Stimulated activated CD4-positive, alpha-beta T cell treated with anti-CD3 and anti-CD28 coated beads, Interleukin-2, amount 100 ng/mL, for 24 hours (primary cell): Measurements from ENCODE around the gene WDR70.

Experiments
- DNase-seq, 2 donors: peaks; one replicate each; pipeline ENCODE4 v3.0.0-alpha.2; 2020

WDR70 gene

DNA sequence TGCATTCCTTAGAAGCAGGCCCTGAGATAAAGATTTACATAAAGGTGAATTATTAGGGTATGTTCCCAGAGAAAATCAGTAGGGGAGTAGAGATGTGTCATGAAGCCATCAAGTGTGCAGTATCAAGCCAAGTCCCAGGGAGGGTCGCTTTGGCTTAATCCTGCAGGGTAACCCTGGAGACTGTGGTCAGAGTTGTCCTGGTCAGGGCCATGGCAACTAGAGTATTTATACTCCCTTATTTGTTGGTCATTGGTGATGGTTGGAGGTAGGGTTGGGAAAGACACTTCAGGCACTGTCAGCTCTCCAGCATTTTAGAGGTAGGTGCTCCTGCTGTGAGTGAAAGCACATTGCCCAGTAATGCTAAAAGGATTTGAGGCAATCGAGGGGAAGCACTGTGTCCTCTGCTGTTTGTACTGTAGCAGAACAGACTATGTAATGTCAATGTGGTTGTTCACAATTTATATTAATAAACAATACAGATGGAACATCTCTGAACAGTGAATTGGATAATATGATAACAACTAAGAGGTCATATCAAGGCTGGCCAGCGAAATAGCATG, 351.9 kb downstream of the WDR70 start:
- no peak for DNase-seq

DNA sequence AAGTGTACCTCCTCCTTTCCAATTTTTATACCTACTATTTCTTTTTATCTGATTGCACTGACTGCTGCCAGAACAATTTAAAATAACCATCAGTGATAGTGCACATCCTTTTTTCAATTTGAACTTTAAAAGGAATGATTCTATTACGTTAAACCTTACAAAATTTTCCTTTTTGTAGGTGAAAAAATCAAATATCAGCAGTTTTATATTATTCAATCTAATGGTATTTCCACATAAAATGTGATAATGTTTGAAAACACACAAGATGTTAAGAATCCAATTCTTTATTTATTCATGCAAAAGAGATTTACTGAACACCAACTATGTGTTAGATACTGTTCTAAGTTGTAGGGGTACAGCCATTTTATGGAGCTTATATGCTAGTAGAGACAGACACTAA, 355.0 kb downstream of the WDR70 start:
- DNase-seq = no peak

DNA sequence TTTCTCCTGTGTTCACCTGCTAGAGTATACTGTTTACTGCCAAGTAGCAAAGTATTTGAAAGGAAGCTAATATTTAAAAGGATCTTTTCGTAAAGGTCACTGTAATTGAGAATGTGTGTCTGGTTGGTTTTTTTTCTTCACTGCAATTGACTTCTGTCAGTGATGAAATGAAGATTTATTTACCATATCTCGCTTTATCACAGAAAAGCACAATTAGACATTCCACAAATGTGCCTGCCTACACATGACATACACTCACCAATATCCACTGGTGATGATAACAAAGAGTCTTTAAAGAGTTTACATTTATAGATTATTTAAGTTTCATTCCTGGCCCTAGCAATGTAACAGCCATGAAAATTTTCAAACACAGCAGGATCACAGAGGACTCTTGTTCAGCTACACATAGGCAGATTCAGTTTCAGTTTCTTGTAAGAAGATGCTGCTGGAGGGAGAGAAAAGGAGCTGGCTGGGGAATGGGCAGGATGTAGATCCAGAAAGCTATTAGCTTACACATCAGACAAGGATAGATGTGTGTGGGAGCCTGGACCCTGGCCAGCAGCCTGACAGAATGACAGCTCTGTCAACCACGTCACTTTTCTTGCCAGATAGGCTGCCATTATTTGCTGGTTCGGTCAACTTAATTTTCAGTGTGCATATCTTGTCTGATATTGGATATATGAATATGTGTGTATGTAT, 356.7 kb downstream of the WDR70 start:
- DNase-seq = no peak

DNA sequence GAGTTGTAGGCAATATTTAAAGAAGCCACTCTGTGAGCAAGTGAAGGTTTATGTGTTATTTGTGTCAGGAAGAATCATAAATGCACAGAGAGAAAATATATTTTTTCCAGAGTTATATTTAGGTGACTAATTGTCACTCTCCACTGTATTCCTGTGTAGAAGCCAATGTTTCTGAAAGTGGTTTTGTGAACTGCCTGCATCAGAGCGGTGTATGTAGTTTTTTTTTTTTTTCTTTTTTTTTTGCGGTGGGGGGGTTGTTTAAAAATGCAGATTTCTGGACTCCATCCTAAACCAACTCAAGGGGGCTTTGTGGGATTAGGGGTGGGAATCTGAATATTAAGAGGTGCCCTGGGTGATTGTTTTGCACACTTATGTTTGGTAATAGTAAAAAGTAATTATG, 357.3 kb downstream of the WDR70 start:
- DNase-seq = no peak

DNA sequence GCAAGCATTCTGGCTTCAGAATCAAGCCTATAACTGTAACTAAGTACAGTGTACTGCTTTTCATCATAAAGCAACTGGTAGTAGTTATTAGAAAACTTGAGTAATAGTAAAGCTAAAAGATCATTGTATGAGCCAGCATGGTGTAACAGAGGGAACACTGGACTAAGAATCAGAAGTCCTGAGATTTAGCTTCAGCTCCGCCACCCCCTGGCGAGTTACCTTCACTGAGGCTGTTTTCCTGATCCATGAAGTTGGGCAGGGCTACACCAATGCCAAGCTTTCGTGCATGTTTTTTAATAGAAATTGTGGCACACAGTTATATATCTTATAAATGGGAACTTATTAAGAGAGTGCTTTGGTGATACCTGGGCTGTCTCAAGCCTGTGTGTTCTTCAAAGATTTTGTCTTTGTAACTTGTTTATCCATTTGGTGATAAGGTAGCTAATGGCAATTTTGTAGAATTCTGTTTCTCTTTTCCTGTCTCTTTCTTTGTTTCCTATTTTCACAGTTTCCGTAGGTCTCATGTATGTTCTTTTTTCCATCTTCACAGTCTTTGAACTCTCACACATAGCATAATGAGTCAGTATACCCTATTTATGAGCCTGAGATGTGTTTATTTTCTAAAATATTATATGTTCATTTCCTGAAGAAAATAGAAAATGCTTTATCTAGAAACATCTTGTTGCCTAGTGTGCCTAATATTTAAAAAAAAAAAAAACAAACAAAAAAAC, 358.4 kb downstream of the WDR70 start:
- DNase-seq = no peak

DNA sequence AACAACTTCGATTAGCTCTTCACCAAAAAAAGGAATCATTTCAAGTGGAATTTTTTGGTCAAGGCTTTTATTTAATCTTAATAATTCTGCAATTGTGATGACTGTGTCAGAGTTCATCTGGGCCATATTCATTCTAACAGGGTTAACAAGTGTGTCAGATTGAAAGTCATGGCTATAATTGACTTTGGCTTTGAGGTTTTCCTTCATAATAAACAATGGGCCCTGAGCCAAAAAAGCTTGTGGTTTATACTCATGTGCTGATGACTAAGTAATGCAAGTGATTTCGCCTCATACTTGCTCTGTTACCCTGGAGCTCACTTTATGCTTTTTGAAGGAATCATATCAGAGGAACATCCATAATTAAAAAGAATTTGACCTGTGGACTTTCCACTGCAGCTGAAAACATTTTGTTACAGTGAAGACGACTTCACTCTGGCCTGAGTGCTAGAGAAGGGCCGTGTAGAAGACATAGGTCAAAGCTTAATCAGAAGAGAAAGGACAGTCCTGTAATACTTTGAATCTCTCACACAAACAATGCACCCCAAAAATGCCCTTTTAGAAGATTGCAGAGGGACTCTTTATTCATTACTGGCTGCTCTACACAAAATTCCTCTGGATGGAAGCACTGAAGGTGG, 359.1 kb downstream of the WDR70 start:
- DNase-seq = no peak

DNA sequence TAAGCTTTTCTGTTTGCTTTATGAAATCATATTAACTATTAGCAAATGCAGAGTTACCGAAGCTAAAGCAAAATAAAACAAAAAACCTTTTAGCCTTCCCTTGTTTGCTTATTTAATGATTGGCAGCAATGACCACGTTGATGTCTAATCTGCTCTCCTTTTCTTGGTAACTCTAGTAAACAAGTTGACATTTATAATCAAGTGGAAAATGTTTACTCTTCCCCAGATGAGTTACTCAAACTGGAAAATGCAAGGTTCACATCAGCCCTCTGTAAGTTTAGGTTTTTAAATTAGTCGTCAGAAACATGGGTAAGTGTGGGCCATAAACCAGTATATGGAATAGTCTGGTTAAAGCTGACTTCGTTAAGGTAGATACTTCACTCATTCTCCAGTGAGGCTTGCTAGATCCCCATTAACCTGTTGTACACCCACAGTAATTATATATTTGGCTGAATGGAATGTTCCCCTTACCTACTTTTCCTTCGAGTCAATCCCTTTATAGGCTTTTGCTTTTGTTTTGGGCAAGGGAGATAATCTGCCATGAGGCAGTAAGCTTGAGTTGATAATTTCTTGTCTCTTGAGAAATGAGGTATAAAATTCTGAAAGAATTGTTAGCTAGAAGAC, 359.9 kb downstream of the WDR70 start:
- DNase-seq = no peak

DNA sequence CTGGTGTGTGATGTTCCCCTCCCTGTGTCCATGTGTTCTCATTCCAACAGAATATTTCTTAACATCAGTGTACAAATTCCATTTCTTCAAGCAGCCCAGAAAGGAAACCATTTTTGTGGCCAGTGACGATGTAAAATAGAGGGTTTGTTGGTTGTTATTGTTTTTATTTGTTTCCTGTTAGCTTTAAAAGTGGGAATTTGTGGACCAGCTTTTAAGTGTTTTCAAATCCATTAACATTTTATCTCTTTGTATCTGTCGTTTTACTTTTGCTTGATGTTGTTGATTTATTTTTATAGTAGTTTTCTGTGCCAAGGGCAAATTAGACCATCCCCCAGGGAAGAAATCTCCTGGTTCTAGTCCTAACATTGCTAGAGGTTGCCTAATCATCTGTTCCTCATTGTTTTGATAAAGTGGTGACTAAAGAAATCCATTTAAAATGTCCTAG, 360.7 kb downstream of the WDR70 start:
- DNase-seq = no peak

DNA sequence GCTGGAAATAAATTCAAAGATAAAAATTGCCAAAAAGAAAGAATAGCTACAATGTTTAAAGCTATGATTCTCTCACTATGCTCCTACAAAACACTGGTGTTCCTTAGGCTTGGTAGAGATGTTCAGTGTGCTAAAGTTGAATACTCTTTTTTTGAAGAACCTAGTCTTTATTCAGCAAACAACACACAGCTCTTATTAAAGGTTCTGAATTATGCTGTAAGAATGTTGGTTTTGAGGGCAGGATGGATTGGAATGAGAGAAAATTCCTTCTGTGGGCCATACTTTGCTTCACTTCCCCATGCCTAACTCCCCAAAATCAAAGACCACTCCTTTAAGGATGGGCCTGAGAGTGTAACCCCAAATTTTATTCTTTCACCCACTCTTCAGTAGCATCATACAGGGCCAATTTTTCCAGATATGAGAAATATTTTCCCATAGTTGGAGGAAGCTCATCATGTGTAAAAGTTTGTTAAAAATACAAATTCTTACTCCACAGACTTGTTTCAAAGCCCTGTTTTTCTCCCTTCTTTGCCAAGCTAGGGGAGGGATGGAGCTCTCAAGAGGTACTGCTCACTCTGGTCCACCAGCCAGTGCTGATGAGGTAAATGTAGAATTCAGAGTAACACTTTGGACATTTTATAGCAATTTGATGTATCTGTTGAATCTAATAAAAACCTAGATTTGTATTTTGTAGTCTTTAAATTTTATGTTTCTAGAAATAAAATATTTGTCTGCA, 361.4 kb downstream of the WDR70 start:
- DNase-seq = no peak

DNA sequence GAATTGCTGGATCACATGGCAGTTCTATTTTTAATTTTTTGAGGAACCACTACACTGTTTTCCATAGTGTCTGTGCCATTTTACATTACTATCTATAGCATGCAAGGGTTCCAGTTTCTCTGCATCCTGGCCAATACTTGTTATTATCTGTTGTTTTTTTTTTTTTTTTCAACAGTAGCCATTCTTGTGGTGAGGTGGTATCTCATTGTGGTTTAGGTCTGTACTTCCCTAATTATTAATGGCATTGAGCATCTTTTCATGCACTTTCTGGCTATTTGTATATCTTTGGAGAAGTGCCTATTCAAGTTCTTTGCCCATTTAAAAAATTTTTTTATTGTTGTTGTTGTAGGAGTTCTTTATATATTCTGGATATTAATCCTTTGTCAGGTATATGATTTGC, 363.0 kb downstream of the WDR70 start:
- no peak for DNase-seq

DNA sequence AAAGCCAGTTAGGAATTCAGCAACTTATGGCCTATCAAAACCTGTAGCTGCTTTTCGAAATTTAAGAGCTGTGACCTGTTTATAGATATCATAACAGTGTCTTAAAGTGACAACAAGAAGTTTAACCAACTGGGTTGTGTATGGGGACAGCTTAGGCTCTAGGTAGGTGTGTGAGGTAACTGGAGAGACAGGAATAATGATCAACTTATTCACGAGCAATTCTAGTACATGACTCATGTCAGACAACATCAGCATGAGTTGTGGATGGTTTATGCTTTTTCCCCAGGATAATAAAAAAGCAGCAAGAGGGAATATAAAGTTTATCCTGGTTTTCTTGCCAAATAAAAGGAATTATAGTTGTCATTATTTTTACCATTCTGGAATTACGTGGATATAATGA, 372.1 kb downstream of the WDR70 start:
- no peak for DNase-seq

DNA sequence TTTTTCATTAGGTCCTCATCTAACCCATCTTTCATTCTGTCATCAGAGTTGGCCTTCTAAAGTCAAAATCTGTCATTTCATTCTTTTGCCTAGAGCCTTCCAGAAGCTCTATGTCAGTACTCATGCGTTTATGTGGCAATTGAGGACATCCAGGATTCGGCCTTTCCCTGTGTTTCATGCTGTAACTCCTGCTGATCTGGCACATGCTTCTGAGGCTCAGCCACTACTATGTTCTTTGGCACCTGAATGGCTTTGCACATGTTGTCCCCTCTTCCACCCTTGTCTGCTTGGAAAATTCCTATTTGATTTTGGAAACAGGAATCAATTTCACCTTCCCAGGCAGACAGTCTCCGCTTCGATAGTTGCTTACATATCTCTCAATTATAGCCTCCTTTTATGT, 375.9 kb downstream of the WDR70 start:
- no peak for DNase-seq

DNA sequence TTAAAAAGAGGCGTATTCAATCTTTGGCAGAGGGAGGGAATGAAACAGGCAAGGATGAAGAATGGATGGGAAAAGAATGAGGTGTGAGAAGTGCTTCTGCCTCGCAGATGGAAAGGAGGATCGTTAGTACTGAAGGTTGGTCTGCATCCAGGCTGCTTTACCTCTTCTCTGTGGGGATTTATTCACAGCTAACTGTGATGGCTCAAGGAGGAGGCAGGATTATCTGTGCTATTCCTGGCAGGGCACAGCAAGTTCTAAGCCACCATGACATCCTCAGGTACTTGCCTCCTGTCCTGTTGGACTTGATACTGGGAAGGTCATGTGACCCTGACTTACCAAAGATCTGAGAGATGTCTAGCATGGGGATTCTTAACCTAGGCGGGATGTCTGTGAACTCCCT, 376.5 kb downstream of the WDR70 start:
- no peak for DNase-seq

DNA sequence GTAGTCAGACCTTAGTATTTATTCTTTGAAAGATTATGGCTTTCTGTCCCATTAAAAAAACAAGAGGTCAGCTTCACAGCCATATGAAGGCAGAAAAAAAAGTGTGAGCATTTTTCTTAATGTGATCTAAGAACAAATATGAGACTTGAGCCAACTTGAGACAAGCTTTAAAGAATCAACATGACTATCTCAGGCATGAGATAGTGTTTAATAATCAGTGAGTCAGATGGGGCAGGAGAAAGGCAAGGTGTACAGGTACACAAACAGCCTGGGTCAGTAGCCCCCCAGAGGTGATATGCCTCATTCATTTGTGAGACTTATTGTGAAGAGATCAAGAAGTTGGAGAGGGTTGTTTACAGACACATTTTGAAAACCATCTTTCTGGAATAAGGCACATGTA, 377.1 kb downstream of the WDR70 start:
- DNase-seq = no peak

DNA sequence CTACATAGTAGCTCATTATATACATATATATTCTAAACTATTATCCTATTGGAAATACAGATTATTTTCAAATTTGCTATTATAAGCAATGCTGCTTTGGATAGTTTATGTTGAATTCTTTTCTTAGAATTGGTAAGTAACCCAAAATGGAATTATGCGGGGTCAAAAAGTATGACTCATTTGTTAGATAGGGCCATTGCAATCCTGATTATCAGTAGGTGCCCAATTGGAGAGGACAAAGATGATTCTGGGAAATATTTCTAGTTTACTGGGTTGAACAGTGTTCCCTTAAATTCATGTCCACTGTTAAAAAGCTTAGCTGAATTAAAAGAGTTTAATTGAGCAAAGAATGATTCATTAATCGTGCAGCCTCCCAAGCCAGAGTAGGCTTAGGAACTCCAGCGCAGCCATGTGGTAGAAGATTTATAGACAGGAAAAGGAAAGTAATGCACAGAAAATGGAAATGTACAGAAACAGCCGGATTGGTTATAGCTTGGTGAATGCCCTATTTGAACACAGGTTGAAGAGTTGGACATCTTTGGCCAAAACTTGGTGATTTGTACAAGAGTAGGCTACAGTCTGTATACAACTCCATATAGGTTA, 379.0 kb downstream of the WDR70 start:
- no peak for DNase-seq

DNA sequence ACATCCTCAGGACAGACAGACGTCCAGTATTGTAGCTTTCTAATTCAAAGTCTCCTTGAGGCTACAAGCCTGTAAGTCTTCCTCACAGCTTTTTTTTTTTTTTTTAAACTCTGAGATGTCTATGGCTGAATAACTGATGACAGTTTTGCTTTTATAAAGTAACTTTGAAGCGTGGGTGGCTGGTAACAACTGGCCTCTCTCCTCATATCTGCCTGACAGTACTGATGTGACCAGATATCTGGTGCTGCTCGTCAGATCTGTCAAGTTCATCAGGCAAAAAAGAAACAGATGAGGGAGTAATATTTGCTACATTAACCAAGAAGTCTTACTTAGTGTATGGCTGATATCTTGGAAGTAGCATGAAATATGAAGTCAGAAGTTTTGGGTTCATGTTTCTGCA, 388.1 kb downstream of the WDR70 start:
- no peak for DNase-seq

DNA sequence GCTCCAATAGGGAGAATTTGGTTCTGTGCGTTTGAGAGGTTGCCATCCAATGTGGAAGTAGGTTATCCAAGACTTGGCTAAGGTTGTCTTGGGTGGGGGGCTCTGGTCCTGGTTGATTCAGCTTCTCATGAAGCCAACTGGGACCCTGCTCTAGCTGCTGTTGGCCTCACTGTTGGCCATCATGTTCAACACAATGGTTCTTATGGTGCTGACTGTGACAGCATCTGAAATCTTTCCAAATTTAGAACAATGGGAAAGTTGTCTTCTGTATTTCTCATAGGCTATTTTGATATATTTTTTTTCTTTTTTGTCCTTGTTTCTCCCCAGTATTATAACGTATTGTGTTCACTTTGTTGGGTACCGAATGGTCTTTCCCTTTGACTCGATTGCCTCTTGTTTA, 388.8 kb downstream of the WDR70 start:
- DNase-seq = no peak

DNA sequence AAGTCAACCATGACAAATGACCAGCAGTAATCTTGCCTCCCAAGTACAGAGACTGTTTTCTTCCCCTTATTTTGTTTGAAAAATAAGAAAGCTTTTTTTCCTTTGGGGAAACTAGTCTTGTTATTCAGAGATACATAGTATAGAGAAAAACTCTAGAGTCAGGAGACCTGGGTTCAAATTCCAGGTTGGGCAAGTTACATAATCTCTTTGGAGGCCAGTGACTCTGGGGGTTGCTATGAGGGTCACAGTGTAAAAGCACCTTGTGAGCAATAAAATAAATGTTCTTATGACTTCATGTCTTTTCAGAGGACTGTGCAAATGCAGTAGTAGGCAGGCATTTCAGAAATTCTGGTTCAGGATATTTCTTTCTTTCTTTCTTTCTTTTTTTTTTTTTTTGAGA, 389.3 kb downstream of the WDR70 start:
- no peak for DNase-seq

DNA sequence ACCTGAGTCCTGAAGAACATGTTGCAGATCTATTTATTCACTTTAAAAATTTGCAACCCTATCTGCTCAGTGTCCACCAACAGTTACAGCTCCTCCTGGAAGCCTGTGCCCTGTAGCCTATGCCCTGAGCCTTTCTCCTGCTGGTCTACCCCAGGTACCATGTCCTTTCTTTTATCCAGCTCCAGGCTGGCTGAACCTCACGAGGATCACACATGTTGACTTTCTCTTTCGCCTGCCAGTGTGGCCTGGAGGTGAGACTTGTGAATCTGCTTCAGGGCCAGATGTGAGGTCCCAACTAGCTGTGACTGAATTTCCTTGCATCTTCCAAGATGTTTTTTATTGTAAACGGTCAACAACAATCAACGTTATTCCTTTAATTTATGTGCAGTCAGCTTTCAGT, 390.0 kb downstream of the WDR70 start:
- DNase-seq = no peak

DNA sequence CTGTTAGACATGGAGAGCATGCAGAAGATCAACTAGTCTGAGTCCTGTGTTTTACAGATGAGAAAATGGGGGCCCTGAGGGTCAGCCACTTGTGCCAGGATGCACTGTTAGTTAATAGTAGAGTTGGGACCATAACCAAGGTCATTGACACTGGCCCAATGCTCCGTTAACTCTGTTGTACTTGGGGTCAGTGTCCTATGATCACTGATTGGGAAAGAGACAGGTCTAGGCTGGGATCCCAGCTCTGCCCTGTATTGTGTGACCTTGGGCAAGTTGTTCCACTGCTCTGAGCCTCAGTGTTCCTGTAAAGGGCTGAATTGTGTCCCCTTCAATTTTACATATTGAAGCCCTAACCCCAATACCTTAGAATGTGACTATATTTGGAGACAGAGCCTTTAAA, 390.7 kb downstream of the WDR70 start:
- DNase-seq = no peak

DNA sequence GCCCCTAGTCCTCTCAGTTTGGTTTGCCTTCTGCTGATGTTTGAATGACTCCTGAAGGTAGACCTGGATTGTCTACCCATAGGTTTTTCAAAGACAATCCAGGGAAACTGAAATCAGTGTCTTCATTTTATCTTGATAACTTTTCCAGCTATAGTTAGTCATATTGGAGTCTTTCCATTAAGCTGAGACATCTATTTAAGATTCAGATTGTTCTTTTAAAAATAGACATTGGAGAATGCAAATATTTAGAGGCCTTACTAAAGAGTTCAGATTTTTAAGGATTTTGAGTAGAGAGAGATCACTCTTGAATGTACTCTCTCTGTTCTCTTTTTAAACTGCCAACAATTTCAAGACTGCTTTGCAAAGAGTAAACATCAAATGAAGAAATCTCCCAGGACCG, 391.7 kb downstream of the WDR70 start:
- DNase-seq = no peak

DNA sequence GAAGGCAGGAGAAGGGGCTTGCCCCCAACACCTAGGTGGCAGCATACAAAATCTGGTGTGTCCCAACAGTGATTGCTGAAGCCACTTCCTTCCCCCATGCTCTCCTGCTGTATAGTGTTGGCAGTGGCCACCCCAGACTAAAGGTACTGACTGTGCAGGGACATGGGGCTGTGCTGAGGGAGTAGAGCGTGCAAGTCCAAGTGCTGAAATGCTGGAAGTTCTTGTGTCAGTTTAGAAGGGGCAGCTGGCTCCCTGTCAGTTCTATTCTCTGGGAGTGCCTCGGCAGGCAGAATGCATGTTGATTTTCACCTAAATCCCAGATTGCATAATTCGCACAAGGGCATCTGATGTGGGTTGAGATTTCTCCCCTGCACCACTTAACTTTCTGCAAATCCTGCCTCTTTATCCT, 392.1 kb downstream of the WDR70 start:
- DNase-seq = no peak
